Neuronal stem cell (in vitro differentiated cells): ENCODE measurements around the gene MECP2.

ENCODE experiments used
- DNase-seq: peaks from one replicate; pipeline ENCODE4 v3.0.0-alpha.2; 2013; ENCODE audit warnings: low spot score
- H2AFZ ChIP-seq: one replicate; pipeline ENCODE4 v1.6.1; 2013; ENCODE audit warnings: mild to moderate bottlenecking, low read length, inconsistent platforms
- H2AK5ac ChIP-seq: 2 replicates; pipeline ENCODE4 v1.6.1; 2013; ENCODE audit warnings: low read depth, mild to moderate bottlenecking, inconsistent platforms, low read length, moderate library complexity, mixed read lengths
- H2BK120ac ChIP-seq: 2 replicates; pipeline ENCODE4 v1.6.1; 2013; ENCODE audit warnings: low read depth, mild to moderate bottlenecking, inconsistent platforms, low read length, moderate library complexity, mixed read lengths
- H2BK12ac ChIP-seq: one replicate; pipeline ENCODE4 v1.6.1; 2013; ENCODE audit warnings: low read length, inconsistent platforms
- H2BK15ac ChIP-seq: 2 replicates; pipeline ENCODE4 v1.6.1; 2013; ENCODE audit warnings: mild to moderate bottlenecking, low read length, inconsistent platforms, mixed read lengths
- H2BK5ac ChIP-seq: one replicate; pipeline ENCODE4 v1.6.1; 2013; ENCODE audit warnings: inconsistent platforms, mild to moderate bottlenecking, low read length, moderate library complexity
- H3K14ac ChIP-seq: one replicate; pipeline ENCODE4 v1.6.1; 2013; ENCODE audit warnings: low read length, inconsistent platforms
- H3K18ac ChIP-seq: 2 replicates; pipeline ENCODE4 v1.6.1; 2013; ENCODE audit warnings: low read length, inconsistent platforms
- H3K23ac ChIP-seq: 2 replicates; pipeline ENCODE4 v1.6.1; 2013; ENCODE audit warnings: low read depth, mild to moderate bottlenecking, mixed read lengths, low read length, inconsistent platforms; ENCODE audit not compliant: poor library complexity
- H3K27ac ChIP-seq: replicated peaks from 3 replicates; pipeline ENCODE4 v1.5.1; 2013; ENCODE audit warnings: low read length, inconsistent platforms
- H3K27me3 ChIP-seq, 3 experiments: 2 replicates each; pipeline ENCODE4 v1.6.1; 2013; ENCODE audit warnings: low read length in 3 of 3, mild to moderate bottlenecking in 2 of 3, inconsistent platforms in 1 of 3, low read depth in 1 of 3, mixed read lengths in 1 of 3, moderate library complexity in 1 of 3; ENCODE audit not compliant: control insufficient read depth in 3 of 3, insufficient read depth in 3 of 3
- H3K36me3 ChIP-seq, 2 donors: replicated peaks in 1 of 2; 2 replicates each; pipeline ENCODE4 v1.6.1; 2013; ENCODE audit warnings: low read length in 2 of 2; ENCODE audit not compliant: control insufficient read depth in 2 of 2, insufficient read depth in 2 of 2
- H3K4ac ChIP-seq: 2 replicates; pipeline ENCODE4 v1.6.1; 2013; ENCODE audit warnings: inconsistent platforms, mild to moderate bottlenecking, low read length, moderate library complexity
- H3K4me1 ChIP-seq, 2 donors: 1 replicate in 1 of 2; 2 replicates in 1 of 2; pipeline ENCODE4 v1.6.1; 2013; ENCODE audit warnings: low read length in 2 of 2, low read depth in 1 of 2; ENCODE audit not compliant: control insufficient read depth in 2 of 2, insufficient read depth in 1 of 2
- H3K4me2 ChIP-seq: one replicate; pipeline ENCODE4 v1.6.1; 2013; ENCODE audit warnings: mild to moderate bottlenecking, low read length, inconsistent platforms; ENCODE audit not compliant: insufficient read depth, poor library complexity, severe bottlenecking
- H3K4me3 ChIP-seq, 2 donors: 2 replicates each; pipeline ENCODE4 v1.5.1; 2013; ENCODE audit warnings: low read length in 2 of 2, mild to moderate bottlenecking in 2 of 2, inconsistent platforms in 1 of 2, moderate library complexity in 1 of 2
- H3K79me1 ChIP-seq: one replicate; pipeline ENCODE4 v1.6.1; 2013; ENCODE audit warnings: low read depth, mild to moderate bottlenecking, inconsistent platforms, low read length, moderate library complexity
- H3K9ac ChIP-seq: one replicate; pipeline ENCODE4 v1.6.1; 2013; ENCODE audit warnings: mild to moderate bottlenecking, low read depth, low read length, inconsistent platforms; ENCODE audit not compliant: poor library complexity
- H3K9me3 ChIP-seq, 2 donors: replicated peaks in 1 of 2; 2 replicates each; pipeline versions ENCODE3 to v1.6.1; 2013; ENCODE audit warnings: low read length in 2 of 2, mild to moderate bottlenecking in 2 of 2, inconsistent platforms in 1 of 2, low read depth in 1 of 2, mixed read lengths in 1 of 2, moderate library complexity in 1 of 2; ENCODE audit not compliant: control insufficient read depth in 2 of 2, insufficient read depth in 1 of 2
- H4K8ac ChIP-seq: one replicate; pipeline ENCODE4 v1.6.1; 2013; ENCODE audit warnings: low read depth, mild to moderate bottlenecking, inconsistent platforms, low read length, moderate library complexity
- H4K91ac ChIP-seq: one replicate; pipeline ENCODE4 v1.6.1; 2013; ENCODE audit warnings: low read length, low read depth, mild to moderate bottlenecking, inconsistent platforms; ENCODE audit not compliant: poor library complexity
- WGBS, 2 donors: extraction: QIAGEN DNeasy Blood & Tissue Kit; methylation state at CpG; one replicate each; pipeline ENCODE4 v1.1.7; 2013; ENCODE audit warnings: missing lambda C conversion rate in 2 of 2, mixed read lengths in 1 of 2; ENCODE audit not compliant: insufficient read length in 2 of 2, insufficient replicate concordance in 1 of 2; ENCODE audit errors: extremely low coverage in 2 of 2; 5-methylcytosine and 5-hydroxymethylcytosine counted together

Gene MECP2

GRCh38 chrX:154063234-154063633 is 34.3 kb downstream of the MECP2 start:
- H3K23ac ChIP-seq: no peak overlapping the region
- WGBS, 2 donors: no CpG with 5 or more reads among the region's 4 CpGs
- H3K27ac ChIP-seq: no peak overlapping the region
- H3K4me3 ChIP-seq: no peak overlapping the region
- H3K4me2 ChIP-seq: no peak overlapping the region
- H2BK15ac ChIP-seq: no peak overlapping the region
- no peak overlapping the region for H2BK120ac ChIP-seq
- H3K79me1 ChIP-seq: peaks cover 4% of the 10 kb centered on the region
- H2AFZ ChIP-seq: no peak overlapping the region
- no peak overlapping the region for H4K8ac ChIP-seq
- peaks cover 0 to 6% of the 10 kb centered on the region in 2 donors for H3K36me3 ChIP-seq
- H3K9me3 ChIP-seq: no peaks in the 10 kb centered on the region
- no peak overlapping the region for H4K91ac ChIP-seq
- no peaks in the 10 kb centered on the region for H3K4me1 ChIP-seq
- no peak for DNase-seq
- H3K18ac ChIP-seq: no peak overlapping the region
- no peak overlapping the region for H2BK5ac ChIP-seq
- H3K14ac ChIP-seq: no peak overlapping the region
- H3K4ac ChIP-seq: no peak overlapping the region
- no peak overlapping the region for H2BK12ac ChIP-seq
- H3K27me3 ChIP-seq: peaks cover 0 to 32% (median 0%) of the 10 kb centered on the region in 3 experiments
- no peak overlapping the region for H3K9ac ChIP-seq
- H2AK5ac ChIP-seq: no peak overlapping the region

GRCh38 chrX:154061801-154062200 is 35.7 kb downstream of the MECP2 start:
- Histone ChIP-seq H2BK15ac (no peak overlapping the region), H2BK12ac (no peak overlapping the region), H3K4ac (no peak overlapping the region), H3K4me1 (no peaks in the 10 kb centered on the region), H3K79me1 (peaks cover 4% of the 10 kb centered on the region), H3K36me3 (peaks cover 3 to 20% of the 10 kb centered on the region in 2 donors), H3K4me3 (no peak overlapping the region), H3K9ac (no peak overlapping the region), H2AK5ac (no peak overlapping the region), H3K9me3 (no peaks in the 10 kb centered on the region), H3K14ac (no peak overlapping the region), H3K18ac (no peak overlapping the region), H4K91ac (no peak overlapping the region), H3K4me2 (no peak overlapping the region), H4K8ac (no peak overlapping the region), H3K27ac (no peak overlapping the region), H2BK5ac (no peak overlapping the region), H2AFZ (no peak overlapping the region), H3K27me3 (peaks cover 0 to 43% (median 0%) of the 10 kb centered on the region in 3 experiments), H2BK120ac (no peak overlapping the region), H3K23ac (no peak overlapping the region)
- no peak for DNase-seq
- WGBS, 2 donors: no CpG with 5 or more reads among the region's 8 CpGs

GRCh38 chrX:154059729-154060245 is 37.7 kb downstream of the MECP2 start:
- no peak overlapping the region for H3K4me3 ChIP-seq
- H3K27me3 ChIP-seq: peaks cover 0 to 47% (median 0%) of the 10 kb centered on the region in 3 experiments
- H4K8ac ChIP-seq: no peak overlapping the region
- no peak for DNase-seq
- H3K4me2 ChIP-seq: no peak overlapping the region
- no peak overlapping the region for H2AFZ ChIP-seq
- no peak overlapping the region for H2BK5ac ChIP-seq
- no peak overlapping the region for H2BK12ac ChIP-seq
- no peaks in the 10 kb centered on the region for H3K9me3 ChIP-seq
- H2AK5ac ChIP-seq: no peak overlapping the region
- no peak overlapping the region for H3K18ac ChIP-seq
- H4K91ac ChIP-seq: no peak overlapping the region
- no peak overlapping the region for H2BK120ac ChIP-seq
- H3K4ac ChIP-seq: no peak overlapping the region
- no peak overlapping the region for H3K23ac ChIP-seq
- peaks cover 4 to 30% of the 10 kb centered on the region in 2 donors for H3K36me3 ChIP-seq
- no peaks in the 10 kb centered on the region for H3K4me1 ChIP-seq
- H3K27ac ChIP-seq: no peak overlapping the region
- no peak overlapping the region for H3K9ac ChIP-seq
- WGBS, 2 donors: no CpG with 5 or more reads among the region's 5 CpGs
- no peak overlapping the region for H2BK15ac ChIP-seq
- H3K14ac ChIP-seq: no peak overlapping the region
- peaks cover 4% of the 10 kb centered on the region for H3K79me1 ChIP-seq

- Histone ChIP-seq H2BK120ac (no peak overlapping the region), H3K4me1 (no peaks in the 10 kb centered on the region), H2BK12ac (no peak overlapping the region), H3K14ac (no peak overlapping the region), H3K18ac (no peak overlapping the region), H3K9me3 (no peaks in the 10 kb centered on the region), H3K23ac (no peak overlapping the region), H2AFZ (no peak overlapping the region), H3K36me3 (peaks cover 4 to 30% of the 10 kb centered on the region in 2 donors), H2AK5ac (no peak overlapping the region), H3K27me3 (peaks cover 0 to 43% (median 0%) of the 10 kb centered on the region in 3 experiments), H3K27ac (no peak overlapping the region), H3K79me1 (peaks cover 4% of the 10 kb centered on the region), H3K4me2 (no peak overlapping the region), H4K8ac (no peak overlapping the region), H3K4ac (no peak overlapping the region), H2BK15ac (no peak overlapping the region), H3K9ac (no peak overlapping the region), H2BK5ac (no peak overlapping the region), H3K4me3 (no peak overlapping the region), H4K91ac (no peak overlapping the region)
- no peak for DNase-seq
- WGBS, 2 donors: no CpG with 5 or more reads among the region's 1 CpG
Measured at GRCh38 chrX:154059231-154059630, 38.3 kb downstream of the MECP2 start.
